Ishikawa (cell line): Measurements from ENCODE around the gene RBM27.

Experiments
- CEBPB ChIP-seq: IDR thresholded peaks from 2 replicates; pipeline ENCODE4 v1.6.1; 2012
- CREB1 ChIP-seq: IDR thresholded peaks from 2 replicates; pipeline ENCODE4 v1.6.1; 2012; ENCODE audit warnings: low read depth
- EGR1 ChIP-seq: IDR thresholded peaks from 2 replicates; pipeline ENCODE4 v1.6.1; 2012
- EP300 ChIP-seq: IDR thresholded peaks from 2 replicates; pipeline ENCODE4 v1.6.1; 2012; ENCODE audit warnings: borderline replicate concordance
- MAX ChIP-seq: IDR thresholded peaks from 2 replicates; pipeline ENCODE4 v1.6.1; 2012
- NFIC ChIP-seq: IDR thresholded peaks from 2 replicates; pipeline ENCODE4 v1.6.1; 2012
- RAD21 ChIP-seq: IDR thresholded peaks from 2 replicates; pipeline ENCODE4 v1.6.1; 2012; ENCODE audit warnings: low read depth
- REST ChIP-seq: IDR thresholded peaks from 2 replicates; pipeline ENCODE4 v1.6.1; 2012; ENCODE audit warnings: low read depth, mild to moderate bottlenecking
- TAF1 ChIP-seq: IDR thresholded peaks from 2 replicates; pipeline ENCODE4 v1.6.1; 2012; ENCODE audit warnings: low read depth, mild to moderate bottlenecking
- TCF12 ChIP-seq: IDR thresholded peaks from 2 replicates; pipeline ENCODE4 v1.6.1; 2012; ENCODE audit warnings: low read depth
- TEAD4 ChIP-seq: IDR thresholded peaks from 2 replicates; pipeline ENCODE4 v1.6.1; 2012
- YY1 ChIP-seq: IDR thresholded peaks from 2 replicates; pipeline ENCODE4 v1.6.1; 2012; ENCODE audit warnings: low read depth
- ZBTB7A ChIP-seq: IDR thresholded peaks from 2 replicates; pipeline ENCODE4 v1.6.1; 2012; ENCODE audit warnings: low read depth

- no peak for TF ChIP-seq CEBPB
- no peak for TF ChIP-seq EGR1
- TF ChIP-seq EP300: no peak
- TF ChIP-seq RAD21: no peak
- no peak for TF ChIP-seq NFIC
- TF ChIP-seq REST: no peak
- TF ChIP-seq TAF1: no peak
- TF ChIP-seq TEAD4: no peak
- TF ChIP-seq MAX: no peak
- TF ChIP-seq ZBTB7A: no peak
- no peak for TF ChIP-seq CREB1
- no peak for TF ChIP-seq YY1
- TF ChIP-seq TCF12: no peak
Measured at GRCh38 chr5:146173597-146173996, 29.8 kb upstream of the RBM27 start.
